Activated CD4-positive, alpha-beta memory T cell treated with anti-CD3 and anti-CD28 coated beads for 36 hours (primary cell): ENCODE results near the gene KDM4B. TPM values are rescaled to one million over a fixed set of nuclear protein-coding genes. Genes with fewer than 3 reads are reported as not detected.

Experiments used
- CTCF ChIA-PET: fragments of 350-600 bp; sonication (Branson Sonifier 250); formaldehyde crosslinking; loops from one replicate; lab custom pipeline; 2021; ENCODE audit warnings: antibody characterized with exemption, inconsistent platforms; lab: Charles Lee
- POLR2A ChIA-PET: fragments of 350-600 bp; sonication (Branson Sonifier 250); formaldehyde crosslinking; loops from one replicate; lab custom pipeline; 2021; ENCODE audit warnings: antibody characterized with exemption; lab: Charles Lee
- DNase-seq: peaks from one replicate; pipeline ENCODE4 v3.0.0-alpha.2; 2020
- H3K27ac Mint-ChIP-seq: one replicate; pipeline ENCODE4 v1.8.0; 2021; ENCODE audit warnings: mixed read lengths
- H3K27me3 Mint-ChIP-seq: one replicate; pipeline ENCODE4 v1.8.0; 2021; ENCODE audit warnings: mixed read lengths
- H3K36me3 Mint-ChIP-seq: one replicate; pipeline ENCODE4 v1.8.0; 2021; ENCODE audit warnings: mixed read lengths
- H3K4me1 Mint-ChIP-seq: one replicate; pipeline ENCODE4 v1.8.0; 2021; ENCODE audit warnings: low read depth, mixed read lengths
- H3K4me3 Mint-ChIP-seq: one replicate; pipeline ENCODE4 v1.8.0; 2021; ENCODE audit warnings: mild to moderate bottlenecking, mixed read lengths
- H3K9me3 Mint-ChIP-seq: one replicate; pipeline ENCODE4 v1.8.0; 2021; ENCODE audit warnings: mixed read lengths
- intact Hi-C: fragments of 100-400 bp; cut with micrococcal nuclease; formaldehyde crosslinking; loops from one replicate; pipeline ENCODE4 v1.15.1; 2023
- total RNA-seq, 2 experiments: library from RNA; stranded (reverse); gene quantifications; one replicate each; pipeline ENCODE4 v1.2.3, GENCODE V29; 2021

KDM4B gene
- total RNA-seq, 2 experiments from 2014 or later, result 19.2 to 20.6 TPM

DNA sequence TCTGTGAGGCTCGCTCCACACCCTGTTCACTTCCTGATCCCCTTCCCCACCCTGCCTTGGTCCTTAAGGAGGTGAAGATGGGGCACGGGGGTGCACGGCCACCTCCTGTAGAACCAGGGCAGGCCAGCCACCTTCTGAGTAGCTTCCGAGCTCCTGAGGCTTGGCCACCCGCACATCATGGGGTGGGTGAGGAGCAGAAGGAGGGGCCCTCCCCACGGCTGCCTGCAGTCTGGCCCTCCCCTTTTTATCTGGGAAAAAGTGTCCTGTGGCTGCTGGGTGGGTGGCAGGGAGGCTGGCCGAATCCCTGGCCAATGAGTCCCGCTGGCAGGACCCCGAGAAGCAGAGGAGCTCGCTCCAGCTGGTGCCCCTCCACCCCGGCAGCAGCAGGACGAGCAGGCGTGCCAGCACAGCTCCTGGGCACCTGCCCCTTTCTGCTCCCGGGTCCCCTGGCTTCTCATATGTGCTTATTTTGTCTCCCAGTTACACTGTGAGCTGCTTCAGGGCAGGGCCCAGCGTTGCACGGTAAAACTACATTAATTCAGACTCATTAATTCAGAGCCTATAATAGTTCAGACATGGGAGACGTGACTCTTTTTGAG is 135.0 kb downstream of the KDM4B start:
- intact Hi-C loops, result no loop called here
- H3K27me3 Mint-ChIP-seq, result no peaks in the 10 kb centered on the region
- DNase-seq, result no peak
- peaks cover 15% of the 10 kb centered on the region for H3K9me3 Mint-ChIP-seq
- H3K27ac Mint-ChIP-seq, result no peak overlapping the region
- CTCF ChIA-PET, result no interaction called here
- POLR2A ChIA-PET, result no interaction called here
- H3K4me1 Mint-ChIP-seq, result no peaks in the 10 kb centered on the region
- H3K36me3 Mint-ChIP-seq, result peaks cover 21% of the 10 kb centered on the region
- no peak overlapping the region for H3K4me3 Mint-ChIP-seq

DNA sequence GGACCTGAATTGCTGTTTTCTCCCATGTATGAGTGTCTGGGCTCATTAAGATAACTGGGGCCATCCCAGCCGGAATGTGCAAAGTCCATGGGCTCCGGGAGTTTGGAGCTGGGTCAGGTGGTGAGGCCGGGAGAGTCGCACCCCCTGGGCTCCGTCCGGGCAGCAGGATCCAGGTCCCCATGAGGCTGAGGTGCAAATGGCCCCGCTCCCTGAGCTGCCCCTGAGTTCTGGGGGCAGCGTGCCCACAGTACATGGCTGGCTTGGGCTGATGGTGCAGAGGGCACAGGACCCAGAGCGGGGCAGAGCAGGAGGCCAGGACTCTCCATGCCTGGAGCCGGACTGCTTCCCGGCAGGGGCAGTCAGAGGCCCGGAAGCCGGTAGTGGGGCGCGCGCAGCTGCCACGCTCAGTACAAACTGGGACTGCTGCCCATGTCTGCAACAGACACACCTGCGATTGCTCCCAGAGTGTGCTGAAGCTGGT is 136.0 kb downstream of the KDM4B start:
- no peaks in the 10 kb centered on the region for H3K27me3 Mint-ChIP-seq
- no peak overlapping the region for H3K27ac Mint-ChIP-seq
- no peak for DNase-seq
- peaks cover 11% of the 10 kb centered on the region for H3K36me3 Mint-ChIP-seq
- H3K4me1 Mint-ChIP-seq, result no peaks in the 10 kb centered on the region
- CTCF ChIA-PET, result no interaction called here
- H3K4me3 Mint-ChIP-seq, result no peak overlapping the region
- intact Hi-C loops, result no loop called here
- POLR2A ChIA-PET, result no interaction called here
- H3K9me3 Mint-ChIP-seq, result peaks cover 5% of the 10 kb centered on the region

DNA sequence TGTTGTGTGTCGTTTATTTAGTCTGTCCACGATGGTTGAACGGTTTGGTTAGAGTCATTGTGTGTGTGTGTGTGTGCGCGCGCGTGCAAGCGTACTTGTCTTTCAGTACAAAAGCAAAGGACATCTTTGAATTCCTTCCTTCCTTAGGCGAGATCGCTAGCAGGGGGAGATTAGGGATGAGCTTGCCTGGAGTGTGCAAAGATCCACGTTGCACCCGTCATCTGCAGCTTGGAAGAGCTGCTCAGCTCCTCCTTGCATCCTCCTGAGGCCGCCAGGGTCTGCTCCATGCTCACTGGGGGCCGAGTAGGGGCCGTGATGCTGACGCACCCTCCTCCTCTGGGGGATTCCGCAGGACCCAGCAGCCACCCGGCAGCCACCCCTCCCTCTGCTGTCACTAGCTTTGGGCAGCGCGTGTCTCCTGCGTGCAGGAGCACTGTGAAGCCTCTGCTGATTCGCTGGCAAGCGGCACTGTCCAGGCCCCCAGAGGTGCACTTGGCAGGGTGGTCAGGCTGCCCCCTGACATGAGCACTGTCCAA is 137.3 kb downstream of the KDM4B start:
- peaks cover 2% of the 10 kb centered on the region for H3K36me3 Mint-ChIP-seq
- intact Hi-C loops, result no loop called here
- H3K9me3 Mint-ChIP-seq, result no peaks in the 10 kb centered on the region
- H3K27ac Mint-ChIP-seq, result no peak overlapping the region
- no peaks in the 10 kb centered on the region for H3K27me3 Mint-ChIP-seq
- ChIA-PET POLR2A (no interaction called here), CTCF (no interaction called here)
- DNase-seq, result no peak
- no peaks in the 10 kb centered on the region for H3K4me1 Mint-ChIP-seq
- no peak overlapping the region for H3K4me3 Mint-ChIP-seq

DNA sequence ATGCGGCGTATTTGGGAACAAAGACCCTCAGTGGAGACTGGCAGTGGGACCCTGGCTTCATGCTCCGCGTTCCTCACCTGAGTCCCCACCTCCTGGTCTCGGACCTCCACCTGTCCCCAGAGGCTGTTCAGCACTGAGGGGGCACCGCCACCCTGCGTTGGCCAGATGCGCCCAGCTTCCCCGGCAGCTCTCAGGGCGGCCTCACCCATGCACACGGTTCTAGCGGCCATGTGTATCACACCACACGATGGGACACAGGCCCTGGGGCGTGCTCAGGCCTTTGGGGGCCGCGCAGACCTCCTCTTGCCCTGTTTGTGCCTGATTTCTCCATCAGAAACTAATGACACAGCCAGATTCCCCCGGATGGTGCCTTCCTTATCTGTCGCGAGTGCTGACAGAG is 138.1 kb downstream of the KDM4B start:
- Mint-ChIP-seq H3K27me3 (no peaks in the 10 kb centered on the region), H3K4me1 (no peaks in the 10 kb centered on the region), H3K27ac (no peak overlapping the region), H3K4me3 (no peak overlapping the region), H3K9me3 (no peaks in the 10 kb centered on the region), H3K36me3 (peaks cover 5% of the 10 kb centered on the region)
- POLR2A ChIA-PET, result no interaction called here
- intact Hi-C loops, result no loop called here
- DNase-seq, result no peak
- CTCF ChIA-PET, result no interaction called here

DNA sequence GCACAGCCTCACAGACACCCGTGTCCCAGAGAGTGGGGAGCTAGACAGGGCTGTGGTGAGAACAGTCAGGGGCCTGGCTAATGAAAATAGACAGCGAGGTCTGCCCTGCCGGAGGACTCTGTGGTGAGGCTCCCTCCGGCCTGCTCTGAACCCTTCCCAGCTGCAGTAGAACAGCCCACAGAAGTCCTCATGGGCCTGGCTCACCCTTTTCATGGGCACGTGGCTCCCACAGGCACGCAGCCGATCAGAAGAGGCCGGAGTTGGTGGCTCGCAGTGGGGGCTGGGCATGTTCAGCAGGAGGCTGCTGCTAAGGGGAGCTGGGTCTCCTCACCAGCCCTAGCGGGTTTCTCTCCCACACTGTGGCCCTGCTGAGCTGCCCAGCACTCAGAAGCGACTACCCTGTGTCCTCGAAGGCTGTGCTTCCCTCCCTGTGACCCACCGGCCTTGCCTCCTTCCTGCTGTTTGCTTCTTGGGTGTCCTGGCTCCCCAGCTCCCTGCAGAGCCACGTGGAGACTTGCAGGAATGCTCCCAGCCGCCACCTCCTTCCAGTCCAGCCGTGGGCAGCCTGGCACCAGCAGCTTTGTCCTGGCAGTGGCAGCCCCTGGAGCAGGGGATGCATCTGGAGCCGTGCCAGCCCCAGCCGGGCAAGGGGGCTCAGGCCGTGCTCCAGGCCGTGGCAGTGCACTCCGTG is 138.7 kb downstream of the KDM4B start:
- no peaks in the 10 kb centered on the region for H3K9me3 Mint-ChIP-seq
- H3K4me1 Mint-ChIP-seq, result no peaks in the 10 kb centered on the region
- no peaks in the 10 kb centered on the region for H3K27me3 Mint-ChIP-seq
- ChIA-PET CTCF (no interaction called here), POLR2A (no interaction called here)
- intact Hi-C loops, result no loop called here
- H3K4me3 Mint-ChIP-seq, result no peak overlapping the region
- H3K36me3 Mint-ChIP-seq, result peaks cover 6% of the 10 kb centered on the region
- no peak overlapping the region for H3K27ac Mint-ChIP-seq
- no peak for DNase-seq

DNA sequence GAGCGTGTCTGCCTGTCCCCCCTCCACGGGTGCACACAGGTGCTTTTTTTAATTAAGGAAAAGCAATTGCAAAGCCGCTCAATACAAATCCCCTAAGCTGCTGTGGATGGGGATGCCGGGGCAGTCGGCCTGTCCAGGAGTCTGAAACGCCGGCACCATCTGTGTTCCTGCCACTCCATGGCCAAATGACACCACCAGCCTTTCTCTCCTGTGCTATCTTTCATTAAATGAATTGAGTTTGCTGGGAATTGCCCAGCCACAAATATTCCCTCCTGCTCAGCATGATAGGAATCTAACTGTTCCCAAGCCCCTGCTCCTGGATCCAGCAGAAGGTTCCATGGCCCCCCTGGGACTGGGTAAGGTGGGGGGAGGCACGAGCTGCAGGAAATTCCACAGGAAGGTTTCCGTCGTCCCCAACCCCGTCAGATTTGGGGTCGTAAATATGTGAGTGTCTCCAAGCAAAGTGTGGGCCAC is 139.2 kb downstream of the KDM4B start:
- CTCF ChIA-PET, result no interaction called here
- POLR2A ChIA-PET, result no interaction called here
- Mint-ChIP-seq H3K27me3 (no peaks in the 10 kb centered on the region), H3K9me3 (no peaks in the 10 kb centered on the region), H3K4me1 (no peaks in the 10 kb centered on the region), H3K36me3 (peaks cover 8% of the 10 kb centered on the region), H3K4me3 (no peak overlapping the region), H3K27ac (no peak overlapping the region)
- DNase-seq, result no peak
- intact Hi-C loops, result no loop called here

DNA sequence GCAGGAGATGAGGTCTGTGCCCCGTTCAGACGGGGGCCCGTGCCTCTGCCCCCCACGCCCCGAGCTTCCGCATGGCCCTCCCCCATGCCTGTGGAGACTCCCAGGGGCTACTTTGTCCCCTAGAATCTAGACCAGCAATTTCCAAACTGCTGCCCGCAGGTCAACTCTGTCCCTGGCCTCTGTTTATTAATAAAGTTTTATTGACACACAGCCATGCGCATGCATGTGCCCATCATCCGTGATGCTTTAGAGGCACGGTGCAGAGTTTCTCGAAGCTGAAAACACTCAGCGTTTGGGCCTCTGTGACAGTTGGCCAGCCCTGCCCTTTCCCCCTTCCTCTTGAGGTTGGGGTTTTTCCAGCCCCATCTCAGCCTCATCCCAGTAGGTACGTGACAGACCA is 140.0 kb downstream of the KDM4B start:
- Mint-ChIP-seq H3K4me1 (no peaks in the 10 kb centered on the region), H3K9me3 (no peaks in the 10 kb centered on the region), H3K4me3 (no peak overlapping the region), H3K36me3 (peaks cover 8% of the 10 kb centered on the region), H3K27me3 (no peaks in the 10 kb centered on the region), H3K27ac (no peak overlapping the region)
- ChIA-PET POLR2A (no interaction called here), CTCF (no interaction called here)
- intact Hi-C loops, result no loop called here
- DNase-seq, result no peak

DNA sequence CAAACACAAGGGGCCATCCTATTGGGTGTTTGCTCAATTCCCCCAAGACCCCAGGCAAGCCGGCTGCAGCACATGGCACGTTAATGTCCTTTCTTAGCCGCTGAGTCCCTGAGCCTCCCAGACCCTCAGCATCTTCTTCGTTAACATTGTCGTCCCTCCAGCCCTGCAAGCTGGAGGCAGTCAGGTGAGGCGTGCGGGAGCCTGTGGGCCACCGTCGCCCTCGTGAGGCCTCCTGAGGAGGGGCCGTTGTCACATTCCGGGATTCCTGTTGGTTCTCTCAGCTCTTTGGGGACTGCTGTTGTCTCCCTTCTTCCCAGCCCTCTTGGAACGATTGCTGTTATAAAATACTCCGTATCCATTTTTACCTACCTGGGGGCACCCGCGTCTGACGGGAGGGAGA is 140.6 kb downstream of the KDM4B start:
- peaks cover 8% of the 10 kb centered on the region for H3K36me3 Mint-ChIP-seq
- H3K4me1 Mint-ChIP-seq, result no peaks in the 10 kb centered on the region
- no peak overlapping the region for H3K27ac Mint-ChIP-seq
- intact Hi-C loops, result no loop called here
- H3K4me3 Mint-ChIP-seq, result no peak overlapping the region
- no peaks in the 10 kb centered on the region for H3K27me3 Mint-ChIP-seq
- CTCF ChIA-PET, result no interaction called here
- POLR2A ChIA-PET, result no interaction called here
- no peak for DNase-seq
- H3K9me3 Mint-ChIP-seq, result no peaks in the 10 kb centered on the region

DNA sequence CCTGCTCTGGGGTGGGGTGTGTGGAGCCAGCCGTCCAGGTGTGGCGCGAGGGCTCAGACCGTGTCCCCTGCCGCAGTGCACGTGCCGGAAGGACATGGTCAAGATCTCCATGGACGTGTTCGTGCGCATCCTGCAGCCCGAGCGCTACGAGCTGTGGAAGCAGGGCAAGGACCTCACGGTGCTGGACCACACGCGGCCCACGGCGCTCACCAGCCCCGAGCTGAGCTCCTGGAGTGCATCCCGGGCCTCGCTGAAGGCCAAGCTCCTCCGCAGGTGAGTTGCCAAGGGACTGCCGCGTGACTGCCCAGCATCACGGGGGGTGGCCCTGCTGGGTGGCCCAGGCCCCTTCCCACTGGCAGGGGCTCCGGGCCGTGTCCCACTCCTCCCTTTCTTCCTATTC is 141.6 kb downstream of the KDM4B start:
- ChIA-PET CTCF (no interaction called here), POLR2A (no interaction called here)
- H3K4me1 Mint-ChIP-seq, result no peaks in the 10 kb centered on the region
- DNase-seq, result no peak
- intact Hi-C loops, result no loop called here
- H3K27ac Mint-ChIP-seq, result no peak overlapping the region
- H3K36me3 Mint-ChIP-seq, result peaks cover 10% of the 10 kb centered on the region
- H3K27me3 Mint-ChIP-seq, result no peaks in the 10 kb centered on the region
- peaks cover 2% of the 10 kb centered on the region for H3K9me3 Mint-ChIP-seq
- no peak overlapping the region for H3K4me3 Mint-ChIP-seq

DNA sequence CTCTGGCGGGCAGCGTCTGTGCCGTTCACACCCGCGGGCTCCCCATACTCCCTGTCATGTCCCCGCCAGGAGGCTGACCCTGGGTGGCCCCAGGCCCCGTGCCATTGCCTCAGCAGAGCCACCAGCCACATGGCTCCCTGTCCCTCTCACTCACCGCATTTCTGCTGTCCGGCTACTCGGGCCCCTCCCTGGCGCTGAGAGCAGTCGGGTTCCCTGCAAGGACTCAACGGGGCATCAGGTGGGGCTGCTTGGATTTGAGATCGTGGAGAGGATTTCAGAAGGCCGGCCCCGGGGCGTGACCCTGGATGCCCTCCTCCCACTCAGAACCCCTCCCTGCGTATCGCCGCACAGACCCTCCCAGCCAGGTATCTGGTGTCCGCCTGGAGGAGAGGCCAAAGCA is 142.1 kb downstream of the KDM4B start:
- no peak overlapping the region for H3K27ac Mint-ChIP-seq
- DNase-seq, result no peak
- H3K36me3 Mint-ChIP-seq, result peaks cover 12% of the 10 kb centered on the region
- ChIA-PET CTCF (no interaction called here), POLR2A (no interaction called here)
- H3K4me1 Mint-ChIP-seq, result no peaks in the 10 kb centered on the region
- no peak overlapping the region for H3K4me3 Mint-ChIP-seq
- intact Hi-C loops, result no loop called here
- no peaks in the 10 kb centered on the region for H3K27me3 Mint-ChIP-seq
- peaks cover 6% of the 10 kb centered on the region for H3K9me3 Mint-ChIP-seq

DNA sequence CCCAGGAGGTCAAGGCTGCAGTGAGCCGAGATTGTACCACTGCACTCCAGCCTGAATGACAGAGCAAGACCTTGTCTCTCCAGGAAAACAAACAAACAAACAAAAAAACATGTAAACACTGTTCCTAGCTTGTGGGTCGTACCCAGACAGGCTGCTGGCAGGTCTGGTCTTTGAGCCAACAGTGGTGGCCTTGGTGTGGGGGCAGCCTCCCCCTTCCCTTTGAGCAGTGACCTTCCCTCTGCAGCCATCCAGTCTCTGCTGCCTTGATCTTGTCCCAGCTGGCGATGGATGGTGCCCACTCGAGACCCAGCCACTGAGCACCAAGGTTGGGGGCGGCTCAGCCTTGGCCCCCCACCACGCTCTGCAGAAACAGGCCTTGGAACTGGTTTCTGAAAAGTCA is 143.3 kb downstream of the KDM4B start:
- CTCF ChIA-PET, result no interaction called here
- Mint-ChIP-seq H3K36me3 (peaks cover 12% of the 10 kb centered on the region), H3K4me1 (no peaks in the 10 kb centered on the region), H3K9me3 (peaks cover 6% of the 10 kb centered on the region), H3K27ac (no peak overlapping the region), H3K27me3 (no peaks in the 10 kb centered on the region), H3K4me3 (no peak overlapping the region)
- no peak for DNase-seq
- POLR2A ChIA-PET, result no interaction called here
- intact Hi-C loops, result no loop called here

DNA sequence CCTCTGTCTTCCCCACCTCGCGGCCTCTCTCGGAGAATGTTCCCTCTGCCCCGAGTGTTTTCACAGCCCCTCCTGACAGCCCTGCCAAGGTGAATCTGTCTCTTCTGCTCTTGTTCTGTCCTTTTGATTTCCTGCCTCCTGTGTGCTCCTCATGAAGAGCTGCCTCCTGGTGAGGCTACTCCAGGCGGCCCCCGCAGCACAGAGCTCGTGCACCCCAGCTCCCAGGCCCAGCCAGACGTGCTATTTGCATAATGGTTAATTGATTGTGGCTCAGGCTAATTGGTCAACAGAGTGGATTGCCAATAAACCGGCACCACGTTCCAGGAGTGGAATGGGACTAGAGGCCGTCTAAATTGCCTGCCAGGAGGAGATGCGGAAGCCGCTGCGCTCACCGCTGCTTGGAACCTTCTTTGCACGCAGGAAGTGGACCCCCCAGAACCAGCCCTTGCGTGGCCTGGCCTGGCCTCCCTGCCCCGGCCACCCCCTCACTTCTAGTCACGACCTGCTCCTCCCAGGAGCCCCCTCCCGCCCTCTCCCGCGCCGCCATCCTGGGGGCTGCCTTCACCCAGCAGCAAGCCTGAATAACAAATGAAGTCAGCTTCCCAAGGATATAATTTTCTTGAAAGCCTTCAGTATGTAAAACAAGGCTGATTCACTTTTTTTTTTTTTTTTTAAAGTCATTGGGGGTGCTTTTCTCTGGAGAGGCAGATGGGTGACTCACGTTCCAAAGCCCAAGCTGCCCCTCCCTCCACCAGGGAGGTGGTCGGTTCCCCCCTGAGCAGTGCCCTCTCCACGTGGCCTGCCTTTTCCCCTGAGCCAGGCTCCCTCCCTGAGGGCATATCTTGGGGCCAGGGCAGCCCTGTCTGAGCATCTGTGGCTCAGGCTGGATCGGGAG is 144.0 kb downstream of the KDM4B start:
- Mint-ChIP-seq H3K4me1 (no peaks in the 10 kb centered on the region), H3K9me3 (peaks cover 6% of the 10 kb centered on the region), H3K27ac (no peak overlapping the region), H3K27me3 (no peaks in the 10 kb centered on the region), H3K36me3 (peaks cover 12% of the 10 kb centered on the region), H3K4me3 (no peak overlapping the region)
- ChIA-PET CTCF (no interaction called here), POLR2A (no interaction called here)
- intact Hi-C loops, result no loop called here
- DNase-seq, result no peak
